Measurements from ENCODE around the gene SURF6. TPM values are rescaled to one million over a fixed set of nuclear protein-coding genes. Genes with fewer than 3 reads are reported as not detected.

SURF6 gene
- total RNA-seq, 1 experiment from 2014 or later = 32.4 TPM

GRCh38 chr9:133368249-133368881, 32.4 kb upstream of the SURF6 start:
- Histone ChIP-seq H3K36me3 (ENCODE audit: control insufficient read depth, insufficient read depth, low read length) (peaks cover 12% of the 10 kb centered on the region), H3K9me3 (no peaks in the 10 kb centered on the region), H3K4me1 (no peaks in the 10 kb centered on the region; the same call in 1 of the 2 replicates), H3K27me3 (replicated peaks; ENCODE audit: control insufficient read depth, insufficient read depth, low read length) (no peaks in the 10 kb centered on the region), H3K4me3 (ENCODE audit: low read depth, low read length) (no peak overlapping the region)
- Mint-ChIP-seq H3K9me3 (ENCODE audit: unreplicated experiment) (no peaks in the 10 kb centered on the region), H3K4me3 (ENCODE audit: unreplicated experiment) (no peak overlapping the region), H3K27me3 (ENCODE audit: insufficient read depth, unreplicated experiment) (no peaks in the 10 kb centered on the region), H3K27ac (ENCODE audit: unreplicated experiment) (no peak overlapping the region), H3K4me1 (ENCODE audit: low read depth, unreplicated experiment) (peaks cover 24% of the 10 kb centered on the region), H3K36me3 (ENCODE audit: insufficient read depth, unreplicated experiment) (peaks cover 88% of the 10 kb centered on the region)
- POLR2A ChIA-PET = no interaction called here
- CTCF ChIA-PET = no interaction called here
- DNase-seq = no peak
- no peak for TF ChIP-seq CTCF (IDR thresholded peaks at IDR 0.05; ENCODE audit: insufficient read depth in 1 of 2, low read depth in 1 of 2, low read length in 1 of 2, severe bottlenecking in 1 of 2, unreplicated experiment in 1 of 2)
- no TSS peak for BruUV-seq (replicated peaks)
- intact Hi-C loops (cut with micrococcal nuclease; ENCODE audit: unreplicated experiment) = no loop called here

GRCh38 chr9:133367778-133368177, 31.8 kb upstream of the SURF6 start:
- CTCF ChIA-PET = no interaction called here
- no peaks in the 10 kb centered on the region for H3K9me3 ChIP-seq
- Mint-ChIP-seq H3K27ac (ENCODE audit: unreplicated experiment) (no peak overlapping the region), H3K27me3 (ENCODE audit: insufficient read depth, unreplicated experiment) (no peaks in the 10 kb centered on the region), H3K4me1 (ENCODE audit: low read depth, unreplicated experiment) (peaks cover 24% of the 10 kb centered on the region), H3K4me3 (ENCODE audit: unreplicated experiment) (no peak overlapping the region), H3K36me3 (ENCODE audit: insufficient read depth, unreplicated experiment) (peaks cover 88% of the 10 kb centered on the region), H3K9me3 (ENCODE audit: unreplicated experiment) (no peaks in the 10 kb centered on the region)
- H3K4me3 ChIP-seq (ENCODE audit: low read depth, low read length) = no peak overlapping the region
- TF ChIP-seq CTCF (IDR thresholded peaks at IDR 0.05; ENCODE audit: insufficient read depth in 1 of 2, low read depth in 1 of 2, low read length in 1 of 2, severe bottlenecking in 1 of 2, unreplicated experiment in 1 of 2) = no peak
- H3K36me3 ChIP-seq (ENCODE audit: control insufficient read depth, insufficient read depth, low read length) = peaks cover 11% of the 10 kb centered on the region
- POLR2A ChIA-PET = interaction anchor here (0.6 kb wide), 1 partner anchor 27 kb away, joined by 3 read pairs; no protein-coding TSS in a partner anchor
- intact Hi-C loops (cut with micrococcal nuclease; ENCODE audit: unreplicated experiment) = no loop called here
- H3K4me1 ChIP-seq = no peaks in the 10 kb centered on the region; the same call in 1 of the 2 replicates
- BruUV-seq (replicated peaks) = no TSS peak
- no peaks in the 10 kb centered on the region for H3K27me3 ChIP-seq (replicated peaks; ENCODE audit: control insufficient read depth, insufficient read depth, low read length)
- DNase-seq = no peak

GRCh38 chr9:133367221-133367620, 31.2 kb upstream of the SURF6 start:
- Histone ChIP-seq H3K9me3 (no peaks in the 10 kb centered on the region), H3K27me3 (replicated peaks; ENCODE audit: control insufficient read depth, insufficient read depth, low read length) (no peaks in the 10 kb centered on the region), H3K36me3 (ENCODE audit: control insufficient read depth, insufficient read depth, low read length) (peaks cover 13% of the 10 kb centered on the region), H3K4me1 (no peaks in the 10 kb centered on the region; the same call in 1 of the 2 replicates), H3K4me3 (ENCODE audit: low read depth, low read length) (no peak overlapping the region)
- Mint-ChIP-seq H3K27me3 (ENCODE audit: insufficient read depth, unreplicated experiment) (no peaks in the 10 kb centered on the region), H3K9me3 (ENCODE audit: unreplicated experiment) (no peaks in the 10 kb centered on the region), H3K4me1 (ENCODE audit: low read depth, unreplicated experiment) (peaks cover 24% of the 10 kb centered on the region), H3K27ac (ENCODE audit: unreplicated experiment) (no peak overlapping the region), H3K36me3 (ENCODE audit: insufficient read depth, unreplicated experiment) (peaks cover 88% of the 10 kb centered on the region), H3K4me3 (ENCODE audit: unreplicated experiment) (no peak overlapping the region)
- CTCF ChIA-PET = no interaction called here
- intact Hi-C loops (cut with micrococcal nuclease; ENCODE audit: unreplicated experiment) = no loop called here
- no peak for TF ChIP-seq CTCF (IDR thresholded peaks at IDR 0.05; ENCODE audit: insufficient read depth in 1 of 2, low read depth in 1 of 2, low read length in 1 of 2, severe bottlenecking in 1 of 2, unreplicated experiment in 1 of 2)
- POLR2A ChIA-PET = interaction anchor here (0.6 to 0.8 kb wide), 2 partner anchors 14 to 28 kb away, joined by 3 to 5 read pairs; no protein-coding TSS in a partner anchor
- BruUV-seq (replicated peaks) = no TSS peak
- no peak for DNase-seq
